HG02623 (cell line): ENCODE measurements around the gene THSD7B.
A peak's percentile ranks its signal among the peaks of the same experiment; 100 is the strongest.

Experiments used
- ATAC-seq: cut with Tn5 transposase; IDR thresholded peaks from one replicate; pipeline ENCODE4 v1.9.1; 2021; ENCODE audit warnings: moderate library complexity; ENCODE audit not compliant: unreplicated experiment

THSD7B gene

GRCh38 chr2:137133225-137133624 is 367.9 kb downstream of the THSD7B start:
- no peak for ATAC-seq

- no peak for ATAC-seq
Observed at GRCh38 chr2:137138263-137138662, 372.9 kb downstream of the THSD7B start.

GRCh38 chr2:137151731-137152130 is 386.4 kb downstream of the THSD7B start:
- no peak for ATAC-seq

GRCh38 chr2:137154946-137155345 is 389.6 kb downstream of the THSD7B start:
- ATAC-seq = no peak

- no peak for ATAC-seq
Observed at GRCh38 chr2:137155356-137156104, 390.2 kb downstream of the THSD7B start.

GRCh38 chr2:137156221-137156844 is 391.0 kb downstream of the THSD7B start:
- ATAC-seq = no peak

GRCh38 chr2:137157851-137158250 is 392.5 kb downstream of the THSD7B start:
- no peak for ATAC-seq

- ATAC-seq = no peak
Observed at GRCh38 chr2:137161250-137161649, 395.9 kb downstream of the THSD7B start.

GRCh38 chr2:137165968-137166367 is 400.6 kb downstream of the THSD7B start:
- ATAC-seq = no peak

- no peak for ATAC-seq
Observed at GRCh38 chr2:137167651-137168050, 402.3 kb downstream of the THSD7B start.

- ATAC-seq = no peak
Observed at GRCh38 chr2:137168552-137168951, 403.2 kb downstream of the THSD7B start.

GRCh38 chr2:137172162-137172561 is 406.8 kb downstream of the THSD7B start:
- ATAC-seq = no peak

GRCh38 chr2:137173463-137173862 is 408.1 kb downstream of the THSD7B start:
- peak; percentile 95 for ATAC-seq

GRCh38 chr2:137175246-137175645 is 409.9 kb downstream of the THSD7B start:
- ATAC-seq = no peak

- no peak for ATAC-seq
Observed at GRCh38 chr2:137178951-137179377, 413.6 kb downstream of the THSD7B start.

- ATAC-seq = no peak
Observed at GRCh38 chr2:137179542-137179941, 414.2 kb downstream of the THSD7B start.

- no peak for ATAC-seq
Observed at GRCh38 chr2:137180012-137180411, 414.7 kb downstream of the THSD7B start.

- ATAC-seq = no peak
Observed at GRCh38 chr2:137181370-137181769, 416.0 kb downstream of the THSD7B start.

- no peak for ATAC-seq
Observed at GRCh38 chr2:137182071-137182470, 416.7 kb downstream of the THSD7B start.

- ATAC-seq = no peak
Observed at GRCh38 chr2:137183206-137183898, 418.0 kb downstream of the THSD7B start.

GRCh38 chr2:137185378-137186078 is 420.2 kb downstream of the THSD7B start:
- no peak for ATAC-seq
